Measurements from ENCODE around the gene IRX3.

Gene IRX3

DNA sequence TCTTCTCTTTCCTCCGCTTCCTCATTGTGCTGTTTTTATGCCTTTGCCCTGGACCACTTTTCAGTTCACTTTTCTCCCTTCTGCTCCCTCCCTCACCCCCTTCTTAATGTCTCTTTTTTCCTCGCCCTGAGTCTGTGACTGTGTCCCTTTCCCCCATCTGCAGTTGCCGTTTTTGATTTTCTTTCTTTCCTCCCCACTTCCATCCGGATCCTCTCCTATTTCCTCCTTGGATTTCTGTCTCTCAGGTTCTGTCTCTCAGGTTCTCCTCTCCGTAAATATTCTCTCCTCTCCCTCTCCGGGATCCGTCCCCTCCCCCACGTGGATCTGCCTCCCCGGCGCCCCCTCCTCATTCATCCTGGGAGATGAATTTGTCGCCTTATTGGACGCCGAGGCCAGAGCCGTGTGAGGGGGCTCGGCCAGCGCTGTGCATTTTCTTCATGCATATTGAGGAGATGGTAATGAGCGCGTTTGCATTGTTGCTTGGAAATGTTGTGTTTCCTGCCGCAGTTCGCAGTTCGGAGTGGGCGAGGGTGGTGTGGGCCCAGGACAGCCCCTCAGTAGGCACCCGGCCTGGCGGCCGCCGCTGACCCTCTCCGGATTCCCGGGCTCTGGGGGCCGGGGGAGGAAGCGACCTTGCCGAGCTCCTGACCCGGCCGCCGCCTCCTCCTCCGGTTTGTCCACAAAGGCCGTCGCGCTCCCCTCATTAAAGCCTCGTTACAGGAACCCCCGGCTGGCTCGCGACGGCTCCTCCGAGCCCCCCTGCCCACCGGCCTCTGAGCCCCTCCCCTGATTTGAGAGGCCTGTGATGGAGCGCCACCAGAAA is 4.5 kb upstream of the IRX3 start:
- no peak for DNase-seq (ENCODE audit: low spot score)

DNA sequence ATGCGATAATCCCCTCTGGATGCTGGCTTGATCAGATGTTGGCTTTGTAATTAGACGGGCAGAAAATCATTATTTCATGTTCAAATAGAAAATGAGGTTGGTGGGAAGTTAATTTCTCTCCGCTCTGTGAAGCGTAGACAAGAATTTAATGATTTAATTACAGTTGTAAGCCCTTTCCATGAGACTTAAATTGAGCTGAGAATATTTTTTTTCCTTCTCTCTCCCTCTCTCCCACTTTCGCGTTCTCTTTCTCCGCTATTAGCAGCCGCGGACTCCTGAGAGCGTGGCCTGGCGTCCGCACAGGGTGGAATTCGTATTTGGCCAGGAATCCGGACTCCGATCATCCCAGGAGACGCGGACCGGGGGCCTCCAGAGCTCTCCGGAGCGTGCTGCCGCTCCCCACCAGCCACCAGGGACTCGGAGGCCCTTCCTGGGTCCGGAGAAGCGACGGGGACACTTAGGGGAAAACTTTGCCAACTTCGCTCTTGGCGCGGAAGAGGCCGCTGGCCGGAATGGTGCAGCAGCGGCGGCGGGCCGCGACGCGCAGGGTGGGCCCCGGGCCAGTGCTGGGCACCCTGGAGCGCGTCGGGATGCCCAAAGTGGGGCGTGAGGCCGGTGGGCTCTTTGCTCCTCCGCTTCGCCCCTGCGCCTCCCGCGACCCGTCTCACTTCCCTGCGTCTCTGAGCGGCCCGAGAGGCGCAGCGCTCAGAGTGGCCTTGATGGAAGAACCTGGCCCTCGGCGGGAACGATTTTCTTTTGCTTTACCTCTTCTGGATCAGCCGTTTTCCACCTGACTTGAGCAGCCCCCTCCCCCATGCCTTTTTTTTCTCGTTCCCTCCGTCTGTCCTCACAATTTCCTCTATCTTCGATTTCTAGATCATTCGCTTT is 3.6 kb upstream of the IRX3 start:
- DNase-seq (ENCODE audit: low spot score): no peak

DNA sequence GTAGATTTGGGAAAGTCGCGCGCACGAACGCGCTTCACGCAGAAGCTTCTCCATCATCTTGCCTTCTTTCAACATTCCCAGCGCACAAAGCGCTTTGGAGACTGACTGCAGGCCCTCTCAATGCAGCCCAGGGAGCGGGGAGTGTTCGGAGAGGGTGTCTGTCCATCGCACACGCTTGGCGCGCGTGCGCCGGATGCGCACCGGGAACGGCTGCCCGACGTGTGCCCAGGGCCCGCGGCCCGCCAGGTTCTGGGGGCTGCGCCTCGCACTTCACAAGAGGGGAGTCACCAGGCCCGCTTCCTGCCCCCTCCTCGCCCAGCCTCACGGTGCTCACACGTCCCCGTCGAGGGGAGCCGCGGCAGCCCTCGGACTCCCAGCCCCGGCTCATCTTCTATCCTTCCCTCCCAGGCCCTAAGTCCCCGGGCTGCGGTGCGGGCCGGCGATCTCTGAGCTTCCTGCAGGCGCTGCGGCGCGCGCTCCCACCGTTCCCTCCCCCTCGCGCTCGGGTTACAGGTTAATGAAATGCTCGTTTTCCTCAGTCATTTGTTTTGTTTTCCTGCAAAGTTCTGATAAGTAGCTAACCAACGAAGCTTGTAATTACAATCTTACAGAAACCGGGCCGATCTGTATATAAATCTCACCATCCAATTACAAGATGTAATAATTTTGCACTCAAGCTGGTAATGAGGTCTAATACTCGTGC is 2.8 kb upstream of the IRX3 start:
- no peak for DNase-seq (ENCODE audit: low spot score)

DNA sequence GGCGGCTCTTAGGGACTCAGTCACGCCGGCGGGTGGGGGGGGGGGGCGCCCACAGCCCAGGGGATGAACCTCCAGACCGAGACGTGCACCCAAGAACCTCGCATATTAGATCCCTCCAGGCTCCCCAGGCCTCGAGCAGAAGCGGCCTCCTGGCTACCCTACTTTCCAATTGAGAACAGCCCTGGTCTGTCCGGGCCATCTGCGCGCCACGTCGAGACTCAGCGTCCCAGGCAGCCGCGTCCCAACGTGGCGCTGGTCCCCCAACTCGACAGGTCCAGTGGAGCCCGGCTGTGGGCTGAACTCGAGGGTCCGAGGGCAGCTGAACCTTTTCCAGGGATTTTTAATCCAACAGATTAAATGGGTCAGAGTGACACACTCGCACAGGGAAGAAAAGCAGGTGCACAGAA is 2.3 kb upstream of the IRX3 start:
- no peak for DNase-seq (ENCODE audit: low spot score)

DNA sequence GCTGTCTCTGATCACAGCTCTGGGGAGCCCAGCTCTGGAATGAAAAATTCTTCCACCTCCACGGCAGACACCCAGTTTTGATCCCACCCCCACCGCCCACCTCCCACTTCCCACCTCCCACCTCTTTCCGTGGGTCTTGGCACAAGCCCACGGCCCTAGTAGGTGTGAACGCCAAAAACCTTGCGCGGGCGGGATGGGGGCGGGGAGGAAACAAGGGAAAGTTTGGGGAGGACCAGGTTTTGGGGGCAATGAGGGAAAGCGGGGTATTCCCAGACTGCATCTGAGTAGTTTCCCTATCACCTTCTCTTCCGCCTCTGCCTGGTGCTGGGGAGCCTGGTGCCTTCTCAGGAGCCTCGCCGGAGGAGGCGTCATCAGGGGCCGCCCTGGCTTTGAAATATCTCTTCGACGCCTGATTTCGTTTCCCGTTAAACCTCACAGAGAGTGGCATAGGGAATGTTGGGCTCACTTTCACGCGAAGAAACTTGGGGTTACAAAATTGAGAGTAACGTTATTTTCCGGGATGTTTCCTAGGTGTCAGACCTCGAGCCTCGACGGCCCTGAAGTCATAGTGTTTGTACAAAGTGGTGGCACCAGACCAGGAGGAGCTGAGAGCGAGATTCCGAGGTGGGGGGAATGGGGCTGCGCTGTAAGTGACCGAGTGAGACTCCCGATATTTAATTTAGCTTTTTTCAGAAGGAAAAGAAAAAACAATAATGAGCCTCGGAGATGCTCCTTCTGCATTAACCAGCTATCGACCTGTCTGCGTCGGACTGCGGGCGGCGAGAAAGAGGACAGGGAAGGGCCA is 1.6 kb upstream of the IRX3 start:
- DNase-seq (ENCODE audit: low spot score): no peak

DNA sequence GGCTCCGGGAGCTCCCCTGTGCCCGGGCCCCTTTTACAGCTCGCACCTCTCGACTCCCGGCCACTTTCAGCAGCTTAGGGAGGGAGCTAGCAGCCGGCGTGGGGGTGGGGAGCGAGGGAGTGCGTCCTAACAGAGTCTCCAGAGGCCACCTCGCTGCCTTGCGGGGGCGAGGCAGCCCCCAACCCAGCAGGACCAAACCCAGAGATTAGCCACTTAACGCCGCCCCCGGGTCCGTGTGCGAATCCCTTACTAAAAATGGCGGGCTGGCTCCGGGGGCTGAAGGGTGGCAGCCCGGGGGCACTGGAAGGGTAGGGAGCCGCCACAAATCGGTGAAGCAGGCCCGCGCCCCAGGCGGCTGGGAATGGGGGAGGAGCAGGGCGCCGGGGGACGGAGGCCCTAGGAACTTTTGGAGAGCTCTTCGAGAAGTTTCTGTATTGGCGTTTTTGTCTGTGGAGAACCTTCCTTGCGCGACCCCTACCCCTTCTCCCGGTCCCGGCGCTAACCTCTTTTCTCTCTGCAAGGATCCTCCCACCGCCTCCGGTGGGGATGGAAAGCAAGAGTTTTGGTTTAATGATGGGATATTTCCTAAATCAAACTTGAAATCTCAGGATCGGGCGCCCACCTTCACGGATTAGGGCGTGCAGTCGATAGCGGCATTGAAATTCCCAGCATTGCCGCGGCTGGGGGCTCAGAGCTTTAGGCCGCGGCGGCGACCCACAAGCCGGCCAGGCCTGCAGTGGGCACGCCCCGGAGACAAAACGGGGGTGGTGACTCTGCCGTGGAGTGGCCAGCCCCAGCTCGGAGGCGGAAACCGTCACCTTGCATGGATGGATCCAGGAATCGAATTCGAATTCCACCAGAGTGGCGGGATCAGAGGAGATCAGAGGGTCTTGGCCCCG is 793 bp upstream of the IRX3 start:
- no peak for DNase-seq (ENCODE audit: low spot score)

DNA sequence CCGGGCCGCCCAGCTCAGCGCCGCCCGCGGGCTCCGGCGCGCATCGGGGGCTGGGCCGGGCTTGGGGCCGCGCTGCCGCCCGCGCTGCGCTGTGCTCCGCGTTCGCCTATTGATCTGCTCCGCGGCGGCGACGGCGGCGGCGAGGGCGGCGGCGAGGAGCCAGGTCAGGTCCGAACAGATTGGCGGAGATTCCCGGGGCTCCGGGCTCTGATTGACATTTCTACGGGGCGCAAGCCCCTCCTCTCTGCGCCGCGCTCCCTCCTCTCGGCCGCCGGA is 559 bp downstream of the IRX3 start:
- no peak for DNase-seq (ENCODE audit: low spot score)

DNA sequence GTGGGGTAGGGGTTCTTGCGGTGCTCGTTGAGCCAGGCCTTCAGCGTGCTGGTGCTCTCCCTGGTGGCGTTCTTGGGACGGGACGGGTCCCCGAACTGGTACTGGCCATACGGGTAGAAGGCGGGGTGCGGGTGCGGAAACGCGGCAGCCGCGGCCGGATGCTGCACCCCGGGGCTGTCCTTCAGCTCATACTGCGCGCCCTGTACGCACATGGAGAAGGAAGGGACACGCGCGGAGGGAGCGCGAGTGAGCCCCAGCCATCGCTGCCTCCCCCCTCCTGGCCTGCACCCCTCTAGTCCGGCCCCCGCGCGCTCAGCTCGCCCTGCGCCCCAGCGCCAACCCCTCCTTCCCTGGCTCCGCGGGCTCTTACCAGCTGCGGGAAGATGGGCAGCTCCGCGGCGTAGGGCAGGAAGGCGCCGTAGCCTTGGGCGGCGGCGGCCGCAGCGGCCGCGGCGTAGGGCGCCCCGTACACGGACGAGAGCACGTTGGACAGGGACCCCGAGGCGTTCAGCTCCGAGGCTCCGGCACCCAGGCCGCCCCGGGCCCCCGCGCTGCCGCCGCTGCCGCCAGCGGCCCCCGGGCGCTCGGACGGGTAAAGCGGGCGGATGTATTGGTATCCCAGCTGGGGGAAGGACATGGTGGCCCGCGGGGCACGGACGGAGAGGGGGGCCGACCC is 1.0 kb downstream of the IRX3 start:
- DNase-seq (ENCODE audit: low spot score): no peak

DNA sequence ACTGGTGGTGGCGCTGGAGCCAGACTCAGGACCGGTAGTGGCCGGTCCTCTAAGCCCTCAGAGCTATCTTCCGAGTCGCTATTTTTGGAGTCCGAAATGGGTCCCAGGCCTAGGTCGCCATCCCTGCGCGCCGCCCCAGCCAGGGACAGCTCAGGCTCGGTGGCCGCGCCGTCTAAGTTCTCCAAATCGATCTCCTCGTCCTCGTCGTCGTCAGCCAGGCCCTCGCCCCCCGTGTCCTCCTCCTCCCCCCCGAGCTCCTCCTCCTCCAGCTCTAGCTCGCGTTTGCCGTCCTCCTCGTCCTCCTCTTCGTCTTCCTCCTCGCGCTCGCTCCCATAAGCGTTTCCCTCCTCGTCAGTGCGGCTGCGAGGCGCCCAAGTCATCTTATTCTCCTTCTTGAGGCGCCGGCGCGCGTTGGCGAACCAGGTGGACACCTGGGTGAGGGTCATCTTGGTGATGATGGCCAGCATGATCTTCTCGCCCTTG is 1.6 kb downstream of the IRX3 start:
- DNase-seq (ENCODE audit: low spot score): no peak

DNA sequence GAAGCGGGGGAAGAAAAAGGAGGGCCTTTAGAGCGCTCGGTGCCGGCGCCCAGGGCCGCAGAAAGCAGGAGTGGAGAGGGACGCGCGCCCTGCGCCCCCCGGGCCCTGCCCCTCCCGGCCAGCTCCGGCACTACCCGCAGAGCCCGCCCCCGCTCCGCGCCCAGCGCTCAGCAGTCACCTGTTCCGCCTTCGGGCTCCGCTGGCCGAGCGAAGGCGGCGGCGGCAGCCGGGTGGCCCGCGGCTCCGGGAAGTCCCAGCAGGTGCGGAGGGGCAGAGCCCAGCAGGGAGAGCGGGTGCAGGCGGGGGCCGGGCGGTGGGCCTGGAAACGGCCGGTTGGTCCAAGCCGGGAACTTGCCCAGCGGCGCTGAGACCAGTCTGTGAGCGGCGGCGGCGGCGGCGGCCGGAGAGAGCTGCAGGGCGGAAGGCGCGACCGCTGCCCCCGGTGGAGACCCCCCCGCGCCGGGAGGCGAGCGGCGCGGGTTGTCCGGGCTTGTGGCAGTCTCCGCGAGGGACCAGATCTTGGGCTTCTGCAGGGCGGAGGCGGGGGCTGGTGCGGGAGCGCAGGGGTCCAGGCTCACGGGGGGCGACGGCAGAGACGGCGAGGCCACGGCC is 2.2 kb downstream of the IRX3 start:
- DNase-seq (ENCODE audit: low spot score): no peak

DNA sequence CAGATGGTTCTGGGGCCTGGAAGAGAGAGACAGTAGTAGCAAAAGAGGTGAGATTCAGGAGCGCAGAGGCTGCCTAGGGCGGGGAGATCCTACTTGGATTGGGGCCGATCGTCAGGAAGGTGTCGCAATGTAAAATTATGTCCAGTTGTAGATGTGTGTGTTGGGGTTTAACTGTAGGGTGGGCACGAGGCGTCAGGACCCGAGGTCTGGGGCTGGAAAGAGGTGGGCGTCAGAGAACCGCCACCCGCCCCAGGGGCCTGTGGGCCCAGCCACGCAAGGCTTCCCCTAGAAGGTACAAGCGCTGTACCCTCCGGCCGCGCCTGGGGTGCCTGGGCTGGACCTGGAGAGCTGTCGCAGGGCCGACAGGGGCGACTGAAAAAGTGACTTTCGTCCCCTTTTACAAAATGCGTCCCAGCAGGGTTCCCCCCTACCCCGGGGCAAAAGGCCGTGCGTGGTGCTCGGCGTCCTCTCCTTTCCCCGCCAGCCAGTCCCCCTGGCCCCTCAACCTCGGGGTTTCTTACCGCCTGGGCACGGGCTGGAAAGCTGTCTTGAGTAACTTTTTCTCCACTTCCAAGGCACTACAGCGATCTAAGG is 2.8 kb downstream of the IRX3 start:
- DNase-seq (ENCODE audit: low spot score): no peak

DNA sequence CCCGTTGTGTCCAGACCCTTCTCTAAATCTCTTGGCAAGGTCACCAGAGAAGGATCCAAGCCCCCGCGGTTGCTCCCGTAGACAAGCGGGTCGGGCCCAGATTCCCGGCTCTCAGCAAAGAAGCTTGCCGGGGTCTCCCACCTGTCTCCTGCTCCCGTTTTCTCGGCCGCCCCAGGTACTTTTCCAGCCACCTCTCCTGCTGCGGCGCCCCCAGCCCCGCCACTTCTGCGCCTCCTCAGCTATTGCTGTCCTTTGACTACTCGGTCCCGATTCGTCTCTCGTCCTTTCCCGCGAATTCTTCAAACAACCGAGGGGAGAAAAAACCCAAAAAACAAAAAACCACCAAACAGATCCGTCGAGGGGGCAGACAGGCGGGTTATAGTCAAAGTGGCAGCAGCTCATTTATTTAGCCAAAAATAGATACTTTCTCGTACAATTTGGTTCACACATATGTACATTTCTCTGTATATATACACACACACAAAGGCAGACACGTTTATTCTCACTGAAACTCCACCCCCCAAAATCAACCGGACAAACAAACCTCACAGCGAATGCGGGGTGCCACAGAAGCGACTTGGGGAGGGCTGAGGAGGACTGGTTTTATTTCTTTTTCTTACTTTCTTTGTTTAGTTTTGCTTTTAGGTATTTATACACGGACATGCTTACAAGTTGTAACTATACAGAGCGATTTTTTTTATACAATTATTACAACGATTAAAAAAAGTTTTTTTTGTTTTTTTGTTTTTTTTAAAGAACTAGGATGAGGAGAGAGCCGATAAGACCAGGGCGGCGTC is 3.5 kb downstream of the IRX3 start:
- DNase-seq (ENCODE audit: low spot score): no peak

DNA sequence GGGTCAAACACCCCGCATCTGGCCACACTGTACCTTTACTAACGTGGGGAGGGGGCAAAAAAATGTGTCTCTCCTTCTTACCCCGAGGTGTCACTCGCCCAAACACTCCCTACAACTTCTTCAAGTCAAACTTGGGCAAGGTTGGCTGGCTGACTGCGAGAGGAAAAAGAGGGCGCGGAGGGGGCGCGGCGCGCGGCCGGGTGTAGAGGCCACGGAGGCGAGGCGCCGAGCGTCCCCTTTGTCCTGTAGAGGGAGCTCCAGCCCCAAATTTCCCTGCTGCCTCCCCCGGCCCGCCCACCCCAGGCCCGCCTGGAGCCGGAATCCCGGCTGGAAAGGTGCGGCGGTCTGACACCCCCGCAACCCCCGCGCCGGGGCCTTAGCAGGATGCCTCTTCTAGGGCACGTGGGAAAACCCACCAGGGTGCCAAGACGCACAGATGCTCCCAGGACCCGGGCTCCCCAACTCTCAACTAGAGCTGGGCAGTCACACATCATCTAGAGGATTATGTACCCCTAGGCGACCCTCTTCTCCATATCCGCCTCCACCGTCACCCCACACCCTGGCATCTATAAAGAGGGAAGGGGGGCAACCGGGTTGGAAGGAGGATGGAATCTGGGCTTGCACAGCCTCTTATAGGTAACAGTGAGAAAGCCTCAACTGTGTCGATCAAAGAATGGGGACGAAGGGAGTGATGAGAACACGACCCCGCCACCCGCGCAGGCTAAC is 4.2 kb downstream of the IRX3 start:
- no peak for DNase-seq (ENCODE audit: low spot score)

DNA sequence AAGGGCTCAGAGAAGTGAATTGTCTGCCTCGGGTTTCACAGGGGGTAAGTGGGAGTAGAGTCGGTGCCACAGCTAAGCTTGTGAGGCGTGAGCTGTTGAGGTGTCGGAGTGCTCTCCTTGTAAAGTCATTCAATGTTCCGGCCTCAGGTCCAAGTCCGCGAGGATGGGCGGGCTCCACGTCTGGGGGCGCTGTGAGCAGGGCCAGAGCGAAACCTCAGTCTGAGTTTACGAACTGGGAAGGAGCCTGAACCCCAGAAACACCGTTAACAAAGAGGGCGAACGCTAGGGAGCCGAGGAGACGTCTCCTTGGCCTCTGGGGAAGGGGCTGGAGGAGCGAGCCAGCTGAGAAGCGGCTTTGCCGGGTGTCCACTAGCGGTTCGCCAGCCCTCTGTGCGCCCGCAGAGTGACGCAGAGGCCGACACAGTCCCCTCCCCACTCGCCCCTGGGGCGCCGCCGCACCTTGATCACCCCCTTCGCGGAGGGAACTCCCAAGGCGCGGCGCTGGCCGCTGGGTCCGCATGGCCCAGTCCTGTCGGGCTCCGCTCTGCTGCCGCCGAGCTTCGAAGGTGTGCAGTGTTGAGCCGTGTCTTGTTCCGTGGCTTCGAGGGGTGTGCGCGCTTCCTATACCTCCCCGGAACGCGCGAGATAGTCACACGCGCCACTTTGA is 4.9 kb downstream of the IRX3 start:
- DNase-seq (ENCODE audit: low spot score): no peak

DNA sequence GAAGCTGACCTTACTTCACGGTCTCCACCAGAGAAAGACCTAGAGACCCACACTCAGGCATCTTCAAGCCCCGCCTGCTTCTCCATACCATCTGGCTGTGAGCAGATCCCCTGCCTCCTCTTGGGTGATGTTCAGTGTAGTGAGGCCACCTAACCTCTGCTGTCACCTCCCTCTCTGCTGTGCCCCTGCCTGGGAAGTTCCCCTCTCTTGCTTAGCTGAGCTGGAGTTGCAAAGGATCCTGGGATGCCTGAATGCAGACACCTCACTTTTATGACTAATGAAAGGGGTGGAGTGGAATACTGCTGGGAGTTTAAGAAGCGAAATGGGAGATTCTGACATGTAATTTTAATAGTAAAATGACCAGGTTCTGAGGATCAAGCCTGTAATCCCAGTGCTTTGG is 5.8 kb downstream of the IRX3 start:
- no peak for DNase-seq (ENCODE audit: low spot score)

DNA sequence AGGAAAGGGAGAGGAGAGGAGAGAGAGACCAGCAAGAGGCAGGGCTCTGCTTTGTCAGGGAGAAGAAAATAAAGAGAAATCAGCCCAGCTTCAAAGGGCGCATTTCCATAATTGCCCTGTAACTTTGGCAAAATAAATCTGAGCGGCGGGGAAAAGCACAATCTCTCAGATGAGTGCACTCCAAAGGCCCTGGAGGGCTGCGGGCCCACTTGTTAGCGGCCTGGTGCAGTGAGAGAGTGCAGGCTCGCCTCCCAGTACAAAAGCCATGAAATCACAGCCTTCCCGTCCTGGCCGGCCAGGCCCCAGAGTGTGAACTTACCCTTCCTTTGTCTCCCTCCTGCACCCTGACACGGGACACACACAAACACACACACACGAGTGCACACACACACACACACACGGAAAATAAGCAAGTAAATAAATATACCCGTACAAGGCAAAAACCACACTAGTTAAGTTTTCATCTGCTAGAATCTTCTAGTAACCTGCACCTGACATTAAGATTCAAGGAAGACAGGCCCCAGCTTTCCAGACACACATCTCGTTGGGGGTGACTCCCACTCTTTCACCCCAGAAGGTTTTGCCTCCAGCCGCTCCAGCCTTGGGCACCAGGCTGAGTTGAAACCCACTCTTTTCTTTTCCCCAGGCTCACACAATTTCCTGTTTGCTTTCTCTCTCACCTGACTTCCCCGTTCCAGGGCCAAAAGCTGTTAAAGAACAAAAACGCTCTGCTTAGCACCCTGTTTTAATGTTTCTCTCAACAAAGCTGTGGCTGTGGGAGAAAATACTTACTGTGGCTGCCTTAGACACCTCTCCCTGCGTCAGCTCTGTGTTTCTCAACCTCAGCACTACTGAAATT is 8.5 kb downstream of the IRX3 start:
- no peak for DNase-seq (ENCODE audit: low spot score)

All from COLO829 (cell line).